ENCODE results near the gene HNRNPA3. TPM values are rescaled to one million over a fixed set of nuclear protein-coding genes. Genes with fewer than 3 reads are reported as not detected.

HNRNPA3 gene
- total RNA-seq, 4 donors from 2014 or later, result 37.8 to 99.9 (median 43.8) TPM

GRCh38 chr2:177237932-177238331, 25.3 kb downstream of the HNRNPA3 start:
- peak overlapping the region; percentile 8 for H3K27ac ChIP-seq
- H3K36me3 ChIP-seq, result peaks cover 20% of the 10 kb centered on the region
- H3K4me1 ChIP-seq, result peaks cover 87% of the 10 kb centered on the region
- DNase-seq (ENCODE audit: low spot score in 2 of 2), result no peak
- WGBS, result 27% methylated on average over 2 of the region's 2 CpGs
- TF ChIP-seq POLR2AphosphoS5 (IDR thresholded peaks at IDR 0.05) (no peak), POLR2A (IDR thresholded peaks at IDR 0.05) (no peak), EP300 (IDR thresholded peaks at IDR 0.05) (no peak), CTCF (IDR thresholded peaks at IDR 0.05) (no peak)
- no peak overlapping the region for H3K4me3 ChIP-seq
- no peaks in the 10 kb centered on the region for H3K27me3 ChIP-seq
- H3K9me3 ChIP-seq, result no peaks in the 10 kb centered on the region

- peaks cover 94% of the 10 kb centered on the region for H3K4me1 ChIP-seq
- no peak for DNase-seq (ENCODE audit: low spot score in 2 of 2)
- H3K27me3 ChIP-seq, result no peaks in the 10 kb centered on the region
- TF ChIP-seq POLR2AphosphoS5 (IDR thresholded peaks at IDR 0.05) (no peak), EP300 (IDR thresholded peaks at IDR 0.05) (no peak), CTCF (IDR thresholded peaks at IDR 0.05) (no peak), POLR2A (IDR thresholded peaks at IDR 0.05) (no peak)
- 73% methylated on average over 6 of the region's 6 CpGs for WGBS
- no peaks in the 10 kb centered on the region for H3K9me3 ChIP-seq
- peak overlapping the region; percentile 92 for H3K27ac ChIP-seq
- H3K36me3 ChIP-seq, result peaks cover 9% of the 10 kb centered on the region
- no peak overlapping the region for H3K4me3 ChIP-seq
Observed at GRCh38 chr2:177239053-177239452, 26.5 kb downstream of the HNRNPA3 start.

- no peaks in the 10 kb centered on the region for H3K27me3 ChIP-seq
- no peak for TF ChIP-seq EP300 (IDR thresholded peaks at IDR 0.05)
- no peak for TF ChIP-seq POLR2A (IDR thresholded peaks at IDR 0.05)
- no peak for TF ChIP-seq CTCF (IDR thresholded peaks at IDR 0.05)
- TF ChIP-seq POLR2AphosphoS5 (IDR thresholded peaks at IDR 0.05), result peak in 1 of 3 donors; percentile 39
Observed at GRCh38 chr2:177239932-177240630, 27.5 kb downstream of the HNRNPA3 start.

GRCh38 chr2:177241711-177242120, 29.1 kb downstream of the HNRNPA3 start:
- TF ChIP-seq POLR2A (IDR thresholded peaks at IDR 0.05) (no peak), EP300 (IDR thresholded peaks at IDR 0.05) (no peak), CTCF (IDR thresholded peaks at IDR 0.05) (no peak), POLR2AphosphoS5 (IDR thresholded peaks at IDR 0.05) (no peak)
- Histone ChIP-seq H3K36me3 (no peaks in the 10 kb centered on the region), H3K27me3 (no peaks in the 10 kb centered on the region), H3K4me3 (peak overlapping the region; percentile 24), H3K4me1 (peaks cover 94% of the 10 kb centered on the region), H3K27ac (peak overlapping the region; percentile 92), H3K9me3 (no peaks in the 10 kb centered on the region)
- DNase-seq (ENCODE audit: low spot score in 2 of 2), result no peak
- WGBS, result 29% methylated on average over 1 of the region's 1 CpG

More at GRCh38 chr2:177239932-177240630, 27.5 kb downstream of the HNRNPA3 start:
- peak overlapping the region; percentile 15 for H3K4me3 ChIP-seq
- H3K36me3 ChIP-seq, result peaks cover 3% of the 10 kb centered on the region
- H3K9me3 ChIP-seq, result no peaks in the 10 kb centered on the region
- 13% methylated on average over 5 of the region's 5 CpGs for WGBS
- peaks cover 95% of the 10 kb centered on the region for H3K4me1 ChIP-seq
- no peak for DNase-seq (ENCODE audit: low spot score in 2 of 2)
- H3K27ac ChIP-seq, result peak overlapping the region; percentile 92

- Histone ChIP-seq H3K4me3 (peak overlapping the region; percentile 24), H3K9me3 (no peaks in the 10 kb centered on the region), H3K27me3 (no peaks in the 10 kb centered on the region), H3K27ac (peak overlapping the region; percentile 92), H3K4me1 (peaks cover 96% of the 10 kb centered on the region), H3K36me3 (no peaks in the 10 kb centered on the region)
- WGBS, result 10% methylated on average over 5 of the region's 5 CpGs
- no peak for DNase-seq (ENCODE audit: low spot score in 2 of 2)
- no peak for TF ChIP-seq CTCF (IDR thresholded peaks at IDR 0.05)
- no peak for TF ChIP-seq POLR2A (IDR thresholded peaks at IDR 0.05)
- no peak for TF ChIP-seq EP300 (IDR thresholded peaks at IDR 0.05)
- TF ChIP-seq POLR2AphosphoS5 (IDR thresholded peaks at IDR 0.05), result peak; percentile 6 to 79 (median 62)
Observed at GRCh38 chr2:177242121-177242987, 29.8 kb downstream of the HNRNPA3 start.

Measured in suprapubic skin (tissue), 4 donors.